ENCODE data around the gene PLEKHN1.

PLEKHN1 gene

DNA sequence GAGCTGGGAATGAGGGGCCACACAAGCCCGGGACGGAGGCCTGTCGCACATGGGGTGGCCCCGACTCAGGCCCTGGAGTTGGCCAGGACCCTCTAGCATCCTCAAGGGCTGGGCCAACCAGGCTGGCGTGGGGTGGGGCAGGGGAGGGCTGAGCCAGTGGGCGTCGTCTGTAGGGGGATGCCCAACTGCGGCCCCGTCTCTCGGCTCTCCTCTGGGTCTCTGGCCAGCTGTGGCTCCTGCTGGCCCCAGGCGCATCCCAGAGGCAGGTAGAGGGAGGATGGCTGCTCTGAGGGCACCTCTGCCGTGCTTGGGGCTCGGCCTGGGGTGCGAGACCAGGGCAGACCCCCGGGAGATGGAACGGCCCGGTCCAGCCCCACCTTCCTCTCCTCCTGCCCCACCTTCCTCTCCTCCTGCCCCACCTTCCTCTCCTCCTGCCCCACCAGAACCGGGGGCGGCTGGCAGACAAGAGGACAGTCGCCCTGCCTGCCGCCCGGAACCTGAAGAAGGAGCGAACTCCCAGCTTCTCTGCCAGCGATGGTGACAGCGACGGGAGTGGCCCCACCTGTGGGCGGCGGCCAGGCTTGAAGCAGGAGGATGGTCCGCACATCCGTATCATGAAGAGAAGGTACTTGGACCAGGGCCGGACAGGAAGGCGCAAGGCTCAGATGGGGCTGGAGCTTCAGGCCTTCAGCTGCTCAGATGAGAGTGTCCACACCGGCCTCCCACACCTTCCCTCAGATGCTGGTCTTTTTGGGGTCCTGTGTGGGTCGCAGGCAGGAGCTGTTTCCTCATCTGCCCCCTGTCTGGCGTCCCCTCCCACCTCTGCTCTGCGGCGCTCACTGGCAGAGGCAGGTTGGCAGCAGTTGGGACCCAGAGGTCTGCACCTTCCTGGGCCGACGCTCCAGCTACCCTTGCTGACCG is 36.3 kb upstream of the PLEKHN1 start:
- DNase-seq (ENCODE audit: low read depth, low spot score): no peak

DNA sequence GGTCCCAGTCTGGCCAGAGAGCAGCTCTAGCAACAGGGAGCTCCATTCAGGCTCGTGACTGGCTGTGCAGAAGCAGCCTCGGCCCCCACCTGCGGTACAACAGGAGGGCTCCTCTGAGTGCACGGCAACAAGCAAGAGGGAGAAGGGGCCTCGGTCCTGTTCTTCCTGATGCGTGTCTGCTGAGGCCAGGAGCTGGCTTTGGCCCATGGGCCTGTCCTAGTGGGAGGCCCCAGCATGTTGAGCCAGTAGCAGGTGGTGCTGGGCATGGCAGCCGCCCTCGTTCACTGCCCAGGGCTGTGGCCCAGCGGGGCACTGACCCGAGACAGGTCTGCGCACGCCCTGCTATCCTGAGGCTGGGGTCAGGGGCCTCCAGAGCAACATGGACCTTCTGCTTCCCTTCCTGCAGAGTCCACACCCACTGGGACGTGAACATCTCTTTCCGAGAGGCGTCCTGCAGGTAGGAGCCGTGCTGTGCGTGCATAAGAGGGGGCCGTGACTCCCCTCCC is 35.6 kb upstream of the PLEKHN1 start:
- no peak for DNase-seq (ENCODE audit: low read depth, low spot score)

DNA sequence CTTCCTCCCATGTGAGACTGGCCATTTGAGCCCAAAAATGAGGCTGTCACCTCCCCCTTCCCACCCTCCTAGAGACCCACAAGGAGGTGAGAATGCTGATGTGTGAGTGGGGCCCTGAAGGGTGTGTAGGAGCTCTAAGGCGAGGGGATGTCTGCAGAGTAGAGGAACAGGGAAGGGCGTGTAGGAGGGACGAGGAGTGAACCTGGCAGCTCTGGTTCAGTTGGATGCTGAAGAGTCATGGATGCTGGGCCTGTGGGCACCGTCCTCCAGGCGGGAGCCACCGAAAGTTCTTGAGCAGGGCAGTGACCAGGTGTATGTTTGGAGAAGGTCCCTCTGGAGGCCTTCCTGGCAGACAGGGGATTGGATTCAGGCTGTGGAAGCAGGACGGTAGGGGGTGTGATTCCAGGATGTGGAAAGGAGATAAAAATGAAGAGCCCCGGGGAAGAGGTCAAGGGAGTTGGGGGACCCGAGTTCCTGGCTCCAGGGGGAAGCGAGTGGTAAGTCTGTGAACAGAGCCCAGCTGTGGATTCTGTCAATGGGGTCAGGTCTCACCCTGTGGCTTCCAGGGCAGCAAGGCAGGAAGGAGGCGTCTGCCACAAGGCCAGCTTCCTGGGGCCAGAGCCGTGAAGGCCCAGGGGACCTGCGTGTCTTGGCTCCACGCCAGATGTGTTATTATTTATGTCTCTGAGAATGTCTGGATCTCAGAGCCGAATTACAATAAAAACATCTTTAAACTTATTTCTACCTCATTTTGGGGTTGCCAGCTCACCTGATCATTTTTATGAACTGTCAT is 34.7 kb upstream of the PLEKHN1 start:
- no peak for DNase-seq (ENCODE audit: low read depth, low spot score)

DNA sequence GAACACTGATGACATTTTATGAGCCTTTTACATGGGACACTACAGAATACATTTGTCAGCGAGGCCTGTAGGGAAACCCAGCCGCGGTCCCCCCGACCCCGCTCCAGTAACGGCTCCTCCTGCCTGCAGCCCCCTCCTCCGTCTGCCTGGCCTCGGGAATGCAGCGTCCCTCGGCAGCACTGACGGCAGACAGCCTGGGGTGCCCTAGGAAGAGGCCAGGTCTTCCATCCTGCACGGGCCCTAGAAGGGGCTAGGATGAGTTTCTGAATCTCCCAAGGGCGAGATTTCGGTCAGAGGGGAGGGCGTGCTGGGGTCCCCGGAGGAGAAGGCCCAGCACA is 34.1 kb upstream of the PLEKHN1 start:
- no peak for DNase-seq (ENCODE audit: low read depth, low spot score)

DNA sequence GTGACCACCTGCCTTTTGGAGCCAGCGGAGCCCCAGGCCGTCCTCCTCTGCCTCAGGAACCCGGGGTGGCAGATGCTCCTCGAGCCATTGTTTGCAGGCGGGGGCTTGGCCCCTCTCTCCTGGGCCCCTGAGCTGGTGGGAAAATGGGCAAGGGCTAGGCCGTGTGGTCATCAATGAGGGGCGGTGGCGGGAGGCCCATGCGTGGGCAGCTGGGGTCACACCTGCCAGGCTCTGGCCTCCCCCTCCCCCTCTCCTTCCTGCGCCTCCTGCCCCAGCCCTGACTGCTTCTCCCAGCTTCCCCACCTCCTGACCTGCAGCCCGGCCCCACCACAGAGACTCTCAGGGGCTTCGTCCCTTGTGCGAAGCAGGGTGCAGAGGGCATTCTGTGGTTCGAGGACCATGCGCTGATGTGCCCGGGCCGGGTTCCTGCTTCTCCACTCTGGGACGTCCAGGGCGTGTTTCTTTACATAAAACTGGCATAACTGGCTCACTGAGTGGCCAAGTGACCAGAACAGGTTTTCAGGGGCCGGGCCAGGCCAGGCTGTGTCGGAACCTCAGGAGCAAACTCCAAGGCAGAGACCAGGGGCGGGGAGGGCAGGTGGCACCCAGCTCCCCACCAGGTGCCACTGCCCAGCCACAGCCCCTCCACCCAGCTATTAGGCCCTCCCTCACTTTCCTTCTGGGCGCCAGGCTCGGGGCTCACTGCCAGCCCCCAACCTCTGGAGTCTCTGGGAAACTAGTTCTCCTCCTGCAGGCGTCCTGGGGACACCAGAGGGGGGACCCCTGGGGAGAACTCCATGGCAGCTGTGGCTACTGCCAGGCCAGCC is 33.3 kb upstream of the PLEKHN1 start:
- no peak for DNase-seq (ENCODE audit: low read depth, low spot score)

DNA sequence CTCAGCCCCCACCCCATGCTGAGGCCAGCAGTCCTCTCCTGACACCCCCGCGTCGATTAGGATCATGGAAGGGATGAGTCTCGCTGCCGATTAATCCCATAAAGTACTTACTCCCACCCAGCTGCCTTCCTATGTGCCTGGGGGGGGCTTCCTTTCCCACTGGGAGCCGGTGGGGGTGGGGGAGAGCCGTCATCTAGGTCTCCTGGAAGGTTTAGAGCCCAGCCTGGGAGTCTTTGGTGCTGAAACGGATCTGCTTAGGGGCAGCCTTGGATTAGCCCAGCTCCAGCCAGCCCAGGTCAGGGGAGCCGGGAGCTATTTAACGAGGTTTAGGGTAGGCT is 32.7 kb upstream of the PLEKHN1 start:
- DNase-seq (ENCODE audit: low read depth, low spot score): no peak

DNA sequence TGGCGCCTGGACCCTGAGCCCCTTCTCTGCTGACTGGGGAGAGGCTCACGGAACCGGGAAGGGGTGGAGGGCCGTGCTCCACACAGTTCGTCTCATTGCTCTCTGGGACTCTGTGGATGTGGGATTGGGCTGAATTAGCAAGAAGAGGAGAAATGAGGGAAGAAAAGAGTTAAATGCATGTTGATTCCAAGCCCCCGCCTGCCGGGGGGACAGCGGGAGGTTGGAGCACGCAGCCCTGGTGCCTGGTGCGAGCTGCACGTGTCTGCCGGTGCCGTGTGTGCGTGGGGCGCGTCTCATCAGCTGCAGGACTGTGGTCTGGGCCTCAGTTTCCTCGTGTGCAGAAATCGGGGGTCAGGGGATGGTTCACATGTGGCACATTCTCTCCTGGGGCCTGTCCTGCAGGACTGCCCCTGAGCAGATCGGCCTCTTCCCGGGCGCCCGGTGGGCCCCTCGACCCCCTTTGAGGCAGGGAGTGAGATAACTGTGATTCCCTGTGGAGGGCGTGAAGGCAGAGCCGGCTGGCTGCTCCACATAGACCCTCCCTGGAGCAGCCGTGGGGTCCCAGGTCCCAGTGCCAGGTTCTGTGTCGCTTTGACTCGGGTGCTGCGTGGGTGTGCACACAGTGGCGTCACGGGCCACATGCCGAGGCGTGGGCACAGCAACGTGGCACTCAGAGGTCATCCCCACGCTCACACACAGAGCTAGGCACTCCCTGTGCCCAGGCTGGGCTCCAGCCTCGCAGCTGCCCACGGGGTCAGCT is 31.1 kb upstream of the PLEKHN1 start:
- DNase-seq (ENCODE audit: low read depth, low spot score): no peak

DNA sequence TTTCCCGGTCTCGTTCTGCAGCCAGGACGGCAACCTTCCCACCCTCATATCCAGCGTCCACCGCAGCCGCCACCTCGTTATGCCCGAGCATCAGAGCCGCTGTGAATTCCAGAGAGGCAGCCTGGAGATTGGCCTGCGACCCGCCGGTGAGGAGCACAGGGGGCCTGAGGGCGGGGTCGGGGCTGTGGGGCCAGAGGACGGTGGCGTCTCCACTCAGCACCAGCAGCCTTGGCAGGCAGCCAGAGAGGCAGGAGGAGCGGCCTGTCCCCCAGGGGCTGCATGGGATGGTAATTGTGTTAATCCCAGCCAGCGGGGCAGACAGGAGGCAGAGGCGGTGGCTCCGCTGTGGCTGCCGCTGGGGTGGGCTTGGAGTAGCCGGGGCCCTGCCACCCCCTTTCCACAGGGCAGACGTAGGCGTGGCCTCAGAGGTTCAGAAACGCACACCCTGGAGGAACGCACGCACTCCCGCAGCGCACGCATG is 30.5 kb upstream of the PLEKHN1 start:
- peak; percentile 64 for DNase-seq (ENCODE audit: low read depth, low spot score)

DNA sequence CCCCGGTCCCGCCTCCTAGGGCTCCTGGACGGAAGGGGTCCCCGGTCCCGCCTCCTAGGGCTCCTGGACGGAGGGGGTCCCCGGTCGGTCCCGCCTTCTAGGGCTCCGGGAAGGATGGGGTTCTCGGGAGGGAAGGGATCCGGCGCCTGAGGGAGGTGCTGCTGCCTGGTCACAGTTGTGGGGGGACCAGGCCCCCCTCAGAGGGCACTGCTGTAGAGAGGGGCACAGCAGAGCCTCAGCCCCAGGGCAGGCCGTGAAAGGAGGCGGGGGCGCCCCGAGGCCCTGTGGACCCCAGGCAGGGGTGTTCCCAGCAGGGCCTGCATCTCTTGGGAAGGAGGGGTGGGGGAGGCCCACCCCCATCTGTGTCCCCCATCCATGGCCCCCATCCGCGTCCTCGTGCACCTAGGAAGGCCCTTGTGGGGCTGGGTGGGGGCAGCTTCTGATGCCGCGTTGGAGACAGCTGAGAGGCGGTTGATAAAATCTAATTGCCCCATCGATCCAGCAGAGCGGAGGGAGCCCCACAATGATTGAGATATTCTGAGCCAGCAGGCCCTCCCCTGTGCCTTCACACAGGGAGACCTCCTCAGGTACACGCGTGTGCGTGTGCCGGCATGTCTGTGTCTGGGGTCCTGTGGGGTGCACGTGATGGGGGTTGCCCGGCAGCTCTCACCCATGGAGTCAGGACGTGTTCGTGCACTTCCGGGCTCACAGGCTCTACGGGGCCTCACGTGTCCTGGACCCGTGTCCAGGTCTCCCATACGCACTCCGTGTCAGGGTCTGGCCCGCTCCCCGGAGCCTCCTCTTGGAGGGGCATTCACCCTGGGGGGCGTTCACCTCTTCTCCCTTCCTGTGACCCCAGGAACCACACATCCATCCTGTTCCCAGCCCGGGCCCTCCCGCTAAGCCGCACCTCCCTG is 29.7 kb upstream of the PLEKHN1 start:
- DNase-seq (ENCODE audit: low read depth, low spot score): no peak

DNA sequence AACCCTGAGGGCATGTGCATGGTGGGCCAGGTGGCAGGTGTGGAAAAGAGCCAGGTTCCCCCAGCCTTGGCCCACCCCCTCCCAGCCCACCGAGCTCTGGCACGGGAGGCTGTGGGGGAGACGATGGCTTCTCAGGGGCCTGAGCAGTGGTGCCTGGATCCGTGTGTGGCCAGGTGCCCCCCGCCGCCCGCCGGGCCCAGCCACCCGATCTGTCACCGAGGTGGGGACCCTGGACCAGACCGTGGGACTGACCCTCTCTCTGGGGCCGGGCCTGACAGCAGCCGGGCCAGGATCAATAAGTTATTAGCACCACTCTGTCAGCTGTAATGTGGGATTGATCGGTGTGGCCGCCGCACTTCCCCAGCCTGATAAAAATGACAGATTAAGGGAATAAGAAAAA is 28.8 kb upstream of the PLEKHN1 start:
- DNase-seq (ENCODE audit: low read depth, low spot score): no peak

DNA sequence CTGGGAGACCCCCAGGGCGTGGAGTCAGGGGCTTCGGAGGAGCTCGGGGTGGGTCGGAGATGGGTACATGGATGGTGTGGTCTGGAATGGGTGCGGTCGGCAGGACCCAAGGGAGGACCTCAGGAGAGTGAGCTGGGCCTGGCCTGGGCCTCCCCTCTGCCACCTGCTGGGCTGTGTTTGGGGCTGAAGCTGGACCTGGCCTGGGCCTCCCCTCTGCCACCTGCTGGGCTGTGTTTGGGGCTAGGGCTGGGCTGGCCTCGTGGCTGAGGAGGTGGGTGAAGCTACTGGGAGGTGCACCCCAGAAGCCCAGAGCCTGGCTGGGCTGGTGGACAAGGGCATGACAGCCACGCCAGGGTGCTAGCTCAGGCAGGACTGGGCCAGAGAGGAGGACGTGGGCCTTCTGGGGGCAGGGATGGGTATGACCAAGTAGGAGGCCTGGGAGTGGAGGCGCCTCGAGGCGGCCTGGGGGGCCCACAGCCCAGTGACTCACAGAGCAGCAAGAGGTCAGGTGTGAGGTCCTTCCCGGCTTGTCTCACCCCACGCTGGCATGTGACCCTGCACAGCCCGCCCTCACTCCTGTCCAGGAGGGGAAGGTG is 28.1 kb upstream of the PLEKHN1 start:
- DNase-seq (ENCODE audit: low read depth, low spot score): peak; percentile 49

DNA sequence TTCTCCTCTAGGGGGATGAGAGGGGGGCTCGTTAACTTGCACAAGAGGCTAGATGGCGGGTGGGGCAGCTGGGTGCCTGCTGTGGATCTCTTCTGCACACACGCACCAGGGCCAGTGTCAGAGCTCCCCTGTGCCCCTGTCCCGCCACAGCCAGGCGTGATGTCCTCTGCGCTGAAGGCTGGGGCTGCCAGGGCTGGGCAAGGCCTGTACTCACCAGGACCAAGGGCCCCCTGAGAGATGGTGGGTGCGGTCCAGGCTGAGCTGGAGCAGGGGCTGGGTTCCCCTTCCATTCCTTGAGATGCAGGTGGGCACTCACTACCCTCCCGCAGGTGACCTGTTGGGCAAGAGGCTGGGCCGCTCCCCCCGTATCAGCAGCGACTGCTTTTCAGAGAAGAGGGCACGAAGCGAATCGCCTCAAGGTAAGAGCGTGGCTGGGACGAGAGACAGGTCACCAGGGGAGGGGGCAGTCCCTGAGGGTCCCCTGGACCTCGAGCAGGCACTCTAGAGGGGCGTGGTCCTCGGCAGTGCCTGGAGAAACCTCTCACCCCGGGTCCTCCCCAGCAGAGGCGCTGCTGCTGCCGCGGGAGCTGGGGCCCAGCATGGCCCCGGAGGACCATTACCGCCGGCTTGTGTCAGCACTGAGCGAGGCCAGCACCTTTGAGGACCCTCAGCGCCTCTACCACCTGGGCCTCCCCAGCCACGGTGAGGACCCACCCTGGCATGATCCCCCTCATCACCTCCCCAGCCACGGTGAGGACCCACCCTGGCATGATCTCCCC is 27.4 kb upstream of the PLEKHN1 start:
- DNase-seq (ENCODE audit: low read depth, low spot score): no peak

DNA sequence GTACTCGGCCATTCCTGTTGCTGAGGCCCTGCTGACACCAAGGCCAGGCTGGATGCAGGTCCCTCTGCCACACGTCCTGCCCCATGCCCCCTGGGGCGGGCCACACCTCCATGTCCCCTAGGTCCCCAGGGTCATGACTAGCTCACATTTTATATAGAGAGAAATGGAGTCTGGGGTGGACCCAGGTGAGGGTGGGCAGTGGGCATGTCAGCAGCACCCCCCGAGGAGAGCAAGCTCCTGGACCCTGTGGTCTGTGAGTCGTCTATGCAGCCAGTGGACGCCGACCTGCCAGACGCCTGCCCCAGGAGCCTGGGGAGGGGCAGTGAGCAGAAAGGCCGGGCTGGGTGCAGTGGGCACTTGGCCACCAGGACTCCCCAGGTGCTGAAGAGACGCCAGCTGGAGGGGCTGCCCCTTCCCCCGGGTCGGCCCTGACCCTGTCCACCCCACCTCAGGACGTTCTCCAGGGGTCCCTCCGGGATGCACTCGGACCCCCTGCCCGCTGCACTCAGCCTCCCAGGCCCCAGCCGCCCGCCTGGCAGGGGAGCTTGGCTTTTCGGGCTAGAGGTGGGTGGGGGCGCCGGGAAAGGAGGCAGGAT is 26.7 kb upstream of the PLEKHN1 start:
- DNase-seq (ENCODE audit: low read depth, low spot score): no peak

DNA sequence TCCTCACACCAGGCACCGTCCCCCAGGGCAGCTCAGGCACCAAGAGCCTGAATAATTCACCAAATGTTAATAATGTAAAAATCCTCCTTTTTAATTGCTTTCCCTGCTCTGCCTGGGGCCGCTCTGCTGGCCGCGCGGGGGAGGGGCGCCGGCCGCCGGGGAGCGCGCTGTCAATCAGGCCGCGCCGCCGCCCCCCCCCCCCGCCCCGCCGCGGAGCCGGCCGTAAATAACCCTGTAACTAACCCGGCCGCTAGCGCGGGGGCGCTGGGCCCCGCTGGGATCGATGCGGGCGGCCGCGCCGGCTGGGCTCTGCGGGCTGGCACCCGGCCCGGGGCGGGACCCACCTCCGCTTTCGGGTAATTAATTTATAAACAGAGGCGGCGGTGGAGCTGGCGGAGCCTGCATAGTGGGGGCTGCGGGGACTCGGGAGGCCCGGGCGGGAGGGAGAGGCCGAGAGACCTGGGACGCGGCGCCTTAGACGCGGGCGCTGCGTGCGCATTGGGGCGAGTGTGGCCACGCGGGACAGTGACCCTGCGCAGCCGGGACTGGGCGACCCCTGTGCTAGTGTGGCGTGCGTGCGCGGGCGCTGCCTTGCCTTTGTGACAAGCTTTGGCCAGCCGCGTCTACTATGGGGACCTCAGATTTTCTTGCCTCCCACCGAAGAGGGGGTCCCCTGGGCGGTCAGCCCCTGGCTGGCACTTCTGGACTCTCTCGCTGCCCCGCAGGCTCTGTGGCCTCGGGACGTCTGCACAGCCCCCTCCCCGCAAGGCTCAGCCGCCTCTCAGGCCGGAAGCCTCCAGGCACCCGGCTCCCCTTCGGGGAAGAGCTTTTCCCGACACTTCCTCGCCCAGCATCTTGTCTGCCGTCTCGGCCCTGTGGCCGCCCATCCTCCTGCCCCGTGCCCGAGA is 25.9 kb upstream of the PLEKHN1 start:
- DNase-seq (ENCODE audit: low read depth, low spot score): peak; percentile 90

DNA sequence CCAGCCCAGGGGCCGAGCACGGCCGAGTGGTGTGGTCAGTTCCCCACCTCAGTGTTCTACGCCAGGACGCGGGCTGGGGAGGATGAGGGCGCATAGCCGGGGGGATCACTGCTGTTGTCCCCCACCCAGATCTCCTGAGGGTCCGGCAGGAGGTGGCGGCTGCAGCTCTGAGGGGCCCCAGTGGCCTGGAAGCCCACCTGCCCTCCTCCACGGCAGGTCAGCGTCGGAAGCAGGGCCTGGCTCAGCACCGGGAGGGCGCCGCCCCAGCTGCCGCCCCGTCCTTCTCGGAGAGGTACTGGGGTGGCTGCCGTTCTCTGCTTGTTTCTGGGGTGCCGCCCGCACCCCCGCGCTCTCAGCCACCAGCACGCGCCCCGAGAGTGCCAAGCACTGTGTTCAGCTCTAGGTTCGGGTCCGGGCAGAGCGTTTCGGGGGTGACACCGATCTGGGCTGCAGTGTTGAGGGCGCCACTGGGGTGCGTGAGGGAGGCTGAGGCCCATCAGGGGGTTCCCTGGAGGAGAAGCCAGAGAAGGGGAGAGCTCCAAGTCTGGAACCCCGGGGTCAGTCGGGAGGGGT is 25.2 kb upstream of the PLEKHN1 start:
- DNase-seq (ENCODE audit: low read depth, low spot score): no peak

DNA sequence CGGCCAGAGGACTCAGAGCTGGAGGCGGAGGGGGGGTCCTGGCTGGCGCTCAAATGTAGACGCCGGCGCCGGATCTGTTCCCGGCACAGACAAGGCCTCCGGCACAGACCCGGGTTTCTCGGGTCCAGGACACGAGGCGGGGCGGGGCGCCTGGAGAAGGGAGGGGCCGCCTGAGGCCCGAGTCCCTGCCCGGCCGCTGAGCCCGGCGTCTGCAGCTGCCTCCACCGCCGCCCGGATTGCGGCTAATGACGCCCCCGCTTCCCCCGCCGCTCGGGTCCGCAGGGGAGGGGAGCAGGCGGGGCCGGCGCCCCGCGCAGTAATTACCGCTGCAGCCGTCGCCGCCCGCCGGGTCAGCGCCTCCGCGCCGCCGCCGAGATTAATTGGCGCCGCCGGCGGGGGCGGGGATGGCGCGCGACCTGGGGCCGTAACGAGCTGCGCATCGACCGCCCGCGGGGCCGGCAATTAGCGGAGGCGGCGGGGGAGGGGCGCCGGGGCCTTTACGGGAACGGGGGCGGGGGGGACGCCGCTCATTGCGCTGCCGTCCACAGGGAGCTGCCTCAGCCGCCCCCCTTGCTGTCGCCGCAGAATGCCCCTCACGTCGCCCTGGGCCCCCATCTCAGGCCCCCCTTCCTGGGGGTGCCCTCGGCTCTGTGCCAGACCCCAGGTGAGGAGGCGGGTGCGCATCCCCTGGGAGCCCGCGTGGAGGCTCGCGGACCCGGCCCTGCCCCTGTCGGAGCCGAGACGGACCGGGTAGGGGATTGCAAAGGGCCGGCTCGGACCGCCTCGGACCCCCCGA is 24.5 kb upstream of the PLEKHN1 start:
- DNase-seq (ENCODE audit: low read depth, low spot score): peak; percentile 91
